ENCODE measurements around the gene TLE2.

TLE2 gene

GRCh38 chr19:3029065-3029923, at the start of gene TLE2:
TLE2 (minus strand) TSS chr19:3029280; CDS start chr19:3028904, 376 bp downstream.
- Mint-ChIP-seq H3K4me3 (peak within 1 kb of the TSS; percentile 62), H3K27me3 (peaks cover 16% of the 10 kb centered on the region), H3K27ac (peak within 1 kb of the TSS; percentile 72), H3K4me1 (ENCODE audit: low read depth) (peaks cover 23% of the 10 kb centered on the region), H3K36me3 (ENCODE audit: low read depth) (no peaks in the 10 kb centered on the region), H3K9me3 (no peaks in the 10 kb centered on the region)
- no peak for DNase-seq

GRCh38 chr19:3075605-3076431, 46.7 kb upstream of the TLE2 start:
- no peak overlapping the region for H3K27ac Mint-ChIP-seq
- H3K4me1 Mint-ChIP-seq (ENCODE audit: low read depth): peaks cover 8% of the 10 kb centered on the region
- H3K4me3 Mint-ChIP-seq: peak overlapping the region; percentile 20

GRCh38 chr19:3073931-3074595, 45.0 kb upstream of the TLE2 start:
- no peaks in the 10 kb centered on the region for H3K36me3 Mint-ChIP-seq (ENCODE audit: low read depth)
- H3K9me3 Mint-ChIP-seq: no peaks in the 10 kb centered on the region
- DNase-seq: no peak
- H3K4me3 Mint-ChIP-seq: no peak overlapping the region
- no peak overlapping the region for H3K27ac Mint-ChIP-seq
- H3K4me1 Mint-ChIP-seq (ENCODE audit: low read depth): peaks cover 11% of the 10 kb centered on the region
- no peaks in the 10 kb centered on the region for H3K27me3 Mint-ChIP-seq

More at GRCh38 chr19:3075605-3076431, 46.7 kb upstream of the TLE2 start:
- H3K27me3 Mint-ChIP-seq: no peaks in the 10 kb centered on the region
- H3K36me3 Mint-ChIP-seq (ENCODE audit: low read depth): no peaks in the 10 kb centered on the region
- DNase-seq: peak; percentile 92
- H3K9me3 Mint-ChIP-seq: no peaks in the 10 kb centered on the region

- Mint-ChIP-seq H3K4me1 (ENCODE audit: low read depth) (peaks cover 11% of the 10 kb centered on the region), H3K9me3 (no peaks in the 10 kb centered on the region)
Measured at GRCh38 chr19:3073159-3073563, 44.1 kb upstream of the TLE2 start.

GRCh38 chr19:3071768-3072167, 42.7 kb upstream of the TLE2 start:
- Mint-ChIP-seq H3K4me3 (no peak overlapping the region), H3K27ac (no peak overlapping the region), H3K36me3 (ENCODE audit: low read depth) (no peaks in the 10 kb centered on the region), H3K4me1 (ENCODE audit: low read depth) (peaks cover 13% of the 10 kb centered on the region), H3K9me3 (no peaks in the 10 kb centered on the region), H3K27me3 (no peaks in the 10 kb centered on the region)
- DNase-seq: no peak

More at GRCh38 chr19:3073159-3073563, 44.1 kb upstream of the TLE2 start:
- Mint-ChIP-seq H3K27ac (no peak overlapping the region), H3K4me3 (no peak overlapping the region), H3K27me3 (no peaks in the 10 kb centered on the region), H3K36me3 (ENCODE audit: low read depth) (no peaks in the 10 kb centered on the region)
- no peak for DNase-seq

GRCh38 chr19:3068071-3068470, 39.0 kb upstream of the TLE2 start:
- H3K9me3 Mint-ChIP-seq: no peaks in the 10 kb centered on the region
- H3K4me3 Mint-ChIP-seq: no peak overlapping the region
- H3K4me1 Mint-ChIP-seq (ENCODE audit: low read depth): peaks cover 26% of the 10 kb centered on the region
- no peak for DNase-seq
- H3K27me3 Mint-ChIP-seq: no peaks in the 10 kb centered on the region
- H3K27ac Mint-ChIP-seq: no peak overlapping the region
- no peaks in the 10 kb centered on the region for H3K36me3 Mint-ChIP-seq (ENCODE audit: low read depth)

GRCh38 chr19:3067563-3067962, 38.5 kb upstream of the TLE2 start:
- Mint-ChIP-seq H3K4me3 (no peak overlapping the region), H3K27me3 (no peaks in the 10 kb centered on the region), H3K27ac (no peak overlapping the region), H3K4me1 (ENCODE audit: low read depth) (peaks cover 29% of the 10 kb centered on the region), H3K36me3 (ENCODE audit: low read depth) (peaks cover 1% of the 10 kb centered on the region), H3K9me3 (no peaks in the 10 kb centered on the region)
- DNase-seq: no peak

GRCh38 chr19:3066482-3067049, 37.5 kb upstream of the TLE2 start:
- Mint-ChIP-seq H3K9me3 (no peaks in the 10 kb centered on the region), H3K27me3 (no peaks in the 10 kb centered on the region), H3K4me1 (ENCODE audit: low read depth) (peaks cover 29% of the 10 kb centered on the region), H3K27ac (peak overlapping the region; percentile 67), H3K36me3 (ENCODE audit: low read depth) (peaks cover 2% of the 10 kb centered on the region), H3K4me3 (no peak overlapping the region)
- DNase-seq: no peak

GRCh38 chr19:3065675-3066357, 36.7 kb upstream of the TLE2 start:
- DNase-seq: no peak
- H3K27ac Mint-ChIP-seq: peak overlapping the region; percentile 66
- peaks cover 32% of the 10 kb centered on the region for H3K4me1 Mint-ChIP-seq (ENCODE audit: low read depth)
- H3K36me3 Mint-ChIP-seq (ENCODE audit: low read depth): peaks cover 5% of the 10 kb centered on the region
- no peak overlapping the region for H3K4me3 Mint-ChIP-seq
- H3K27me3 Mint-ChIP-seq: no peaks in the 10 kb centered on the region
- H3K9me3 Mint-ChIP-seq: no peaks in the 10 kb centered on the region

- Mint-ChIP-seq H3K27ac (peak overlapping the region; percentile 98), H3K36me3 (ENCODE audit: low read depth) (peaks cover 23% of the 10 kb centered on the region), H3K4me1 (ENCODE audit: low read depth) (peaks cover 40% of the 10 kb centered on the region), H3K9me3 (no peaks in the 10 kb centered on the region), H3K4me3 (no peak overlapping the region), H3K27me3 (no peaks in the 10 kb centered on the region)
- DNase-seq: no peak
Measured at GRCh38 chr19:3064011-3064330, 34.9 kb upstream of the TLE2 start.

- Mint-ChIP-seq H3K4me3 (peak within 1 kb of the TSS; percentile 88), H3K4me1 (ENCODE audit: low read depth) (peaks cover 52% of the 10 kb centered on the region), H3K27ac (peak within 1 kb of the TSS; percentile 98), H3K9me3 (no peaks in the 10 kb centered on the region), H3K27me3 (no peaks in the 10 kb centered on the region), H3K36me3 (ENCODE audit: low read depth) (peaks cover 39% of the 10 kb centered on the region)
- peak; percentile 84 for DNase-seq
Measured at GRCh38 chr19:3062165-3063105, 33.4 kb upstream of the TLE2 start, which contains the start of gene TLE5. TLE5 (minus strand) TSS chr19:3062495; CDS start chr19:3062200, 295 bp downstream.

- DNase-seq: peak; percentile 76
- peak overlapping the region; percentile 92 for H3K27ac Mint-ChIP-seq
- H3K4me3 Mint-ChIP-seq: peak overlapping the region; percentile 82
- peaks cover 45% of the 10 kb centered on the region for H3K36me3 Mint-ChIP-seq (ENCODE audit: low read depth)
- H3K27me3 Mint-ChIP-seq: no peaks in the 10 kb centered on the region
- peaks cover 55% of the 10 kb centered on the region for H3K4me1 Mint-ChIP-seq (ENCODE audit: low read depth)
- H3K9me3 Mint-ChIP-seq: no peaks in the 10 kb centered on the region
Measured at GRCh38 chr19:3061182-3062161, 32.4 kb upstream of the TLE2 start.

Data from activated T-cell treated with anti-CD3 and anti-CD28 coated beads, Interleukin-2, amount 50 U/mL, for 24 hours (primary cell).